ENCODE measurements around the gene TXNIP.

Gene TXNIP

GRCh38 chr1:145983960-145984830 is 12.2 kb downstream of the TXNIP start:
- no peak for DNase-seq

- no peak for DNase-seq
These were observed 13.1 kb downstream of the TXNIP start for GRCh38 chr1:145983206-145983675.

- DNase-seq, result no peak
These were observed 14.2 kb downstream of the TXNIP start for GRCh38 chr1:145982010-145982723.

GRCh38 chr1:145980457-145980994 is 15.9 kb downstream of the TXNIP start:
- DNase-seq, result no peak

GRCh38 chr1:145979746-145980456 is 16.5 kb downstream of the TXNIP start:
- DNase-seq, result no peak

GRCh38 chr1:145978854-145979745 is 17.3 kb downstream of the TXNIP start:
- DNase-seq, result peak in 3 of 4 experiments; percentile 14 to 32 (median 27)

GRCh38 chr1:145978471-145978853 is 17.9 kb downstream of the TXNIP start:
- no peak for DNase-seq

GRCh38 chr1:145977486-145978470 is 18.6 kb downstream of the TXNIP start:
- DNase-seq, result peak in 3 of 4 experiments; percentile 19 to 56 (median 46)

GRCh38 chr1:145977016-145977415 is 19.4 kb downstream of the TXNIP start:
- no peak for DNase-seq

- DNase-seq, result no peak
These were observed 21.2 kb downstream of the TXNIP start for GRCh38 chr1:145975216-145975615.

- no peak for DNase-seq
These were observed 21.7 kb downstream of the TXNIP start for GRCh38 chr1:145974721-145975120.

- no peak for DNase-seq
These were observed 23.8 kb downstream of the TXNIP start for GRCh38 chr1:145972580-145972979.

- DNase-seq, result no peak
These were observed 29.1 kb downstream of the TXNIP start for GRCh38 chr1:145967288-145967687.

- no peak for DNase-seq
These were observed 31.1 kb downstream of the TXNIP start for GRCh38 chr1:145965119-145965744.

GRCh38 chr1:145964328-145965118 is 31.9 kb downstream of the TXNIP start, which contains the start of the genes ANKRD34A and POLR3GL:
ANKRD34A (minus strand) TSS chr1:145964575; CDS start chr1:145961759, 2,816 bp downstream.
POLR3GL (plus strand) TSS chr1:145964690; CDS start chr1:145974866, 10,176 bp downstream.
- peak; percentile 66 to 84 (median 77) for DNase-seq

GRCh38 chr1:145963265-145964019 is 32.9 kb downstream of the TXNIP start:
- no peak for DNase-seq

GRCh38 chr1:145962157-145963102 is 33.9 kb downstream of the TXNIP start:
- peak in 2 of 4 experiments; percentile 14 to 18 for DNase-seq

All from activated naive CD4-positive, alpha-beta T cell (primary cell).